Measurements from ENCODE around the gene OLA1.

The OLA1 gene

DNA sequence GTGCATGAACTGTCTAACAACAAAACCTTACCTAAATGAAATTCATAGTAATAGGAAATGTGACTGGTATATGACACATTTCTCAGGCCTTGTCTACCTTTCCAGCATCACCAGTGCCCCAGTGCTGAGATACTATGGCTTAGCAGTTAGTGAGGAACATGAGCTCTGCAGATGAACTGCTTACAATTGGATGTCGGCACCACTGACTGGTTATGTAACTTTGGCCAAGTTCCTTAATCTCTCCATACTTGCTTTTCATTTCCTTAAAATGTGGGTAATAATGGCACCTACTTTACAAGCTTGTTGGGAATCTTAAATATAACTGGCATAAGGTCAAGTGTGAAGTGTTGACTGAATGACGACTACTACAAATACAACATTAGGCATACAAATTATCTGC, 136.3 kb downstream of the OLA1 start:
- no peak for DNase-seq

- DNase-seq: no peak
Observed at GRCh38 chr2:174108579-174108978, 139.8 kb downstream of the OLA1 start.

DNA sequence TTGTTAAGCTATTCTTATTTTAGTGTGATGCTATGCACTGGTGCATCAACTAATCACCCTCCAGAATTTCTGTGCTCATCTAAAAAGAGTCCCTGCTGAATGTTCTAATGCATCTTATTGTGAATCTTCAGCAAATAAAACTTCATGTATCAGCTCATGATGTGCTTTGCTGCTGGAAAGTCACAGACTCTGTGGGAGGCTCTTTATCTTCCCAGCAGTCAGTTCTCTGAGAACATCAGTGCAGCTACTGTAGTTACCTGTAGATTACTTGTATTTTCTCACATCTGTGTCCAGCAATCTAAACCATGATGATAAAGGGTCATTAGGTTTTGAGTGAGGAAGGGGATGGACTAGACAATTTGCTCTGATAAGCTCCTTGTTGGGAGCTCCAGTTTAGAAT, 141.6 kb downstream of the OLA1 start:
- no peak for DNase-seq

GRCh38 chr2:174094542-174094941, 153.8 kb downstream of the OLA1 start:
- DNase-seq: no peak

GRCh38 chr2:174090476-174090875, 157.9 kb downstream of the OLA1 start:
- no peak for DNase-seq

DNA sequence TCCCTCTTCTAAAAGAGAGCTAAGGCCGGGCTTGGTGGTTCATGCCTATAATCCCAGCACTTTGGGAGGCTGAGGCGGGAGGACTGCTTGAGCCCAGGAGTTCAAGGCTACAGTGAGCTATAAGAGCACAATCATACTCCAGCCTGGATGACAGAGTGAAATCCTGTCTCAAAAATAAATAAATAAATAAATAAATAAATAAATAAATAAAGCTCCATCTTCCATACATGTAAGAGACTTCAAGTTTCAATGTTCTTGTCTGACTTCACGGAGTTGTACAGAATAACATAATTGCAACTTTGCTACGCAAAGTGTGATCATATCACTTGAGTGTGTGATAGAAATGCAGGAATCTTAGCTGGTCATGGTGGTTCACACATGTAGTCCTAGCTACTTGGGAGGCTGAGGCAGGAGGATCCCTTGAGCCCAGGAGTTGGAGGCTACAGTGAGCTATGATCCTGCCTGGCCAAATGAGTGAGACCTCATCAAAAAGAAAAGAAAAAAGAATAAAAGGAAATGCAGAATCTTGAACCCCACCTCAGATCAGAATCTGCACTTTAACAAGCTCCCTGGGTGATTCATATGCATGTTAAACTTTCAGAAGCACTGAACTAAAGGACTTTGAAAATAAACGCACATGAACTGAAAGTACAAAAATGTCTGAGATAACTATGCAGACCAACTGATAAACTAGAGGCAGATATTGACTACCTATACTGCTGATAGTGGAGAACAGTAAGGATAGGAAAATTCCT, 159.4 kb downstream of the OLA1 start:
- no peak for DNase-seq

DNA sequence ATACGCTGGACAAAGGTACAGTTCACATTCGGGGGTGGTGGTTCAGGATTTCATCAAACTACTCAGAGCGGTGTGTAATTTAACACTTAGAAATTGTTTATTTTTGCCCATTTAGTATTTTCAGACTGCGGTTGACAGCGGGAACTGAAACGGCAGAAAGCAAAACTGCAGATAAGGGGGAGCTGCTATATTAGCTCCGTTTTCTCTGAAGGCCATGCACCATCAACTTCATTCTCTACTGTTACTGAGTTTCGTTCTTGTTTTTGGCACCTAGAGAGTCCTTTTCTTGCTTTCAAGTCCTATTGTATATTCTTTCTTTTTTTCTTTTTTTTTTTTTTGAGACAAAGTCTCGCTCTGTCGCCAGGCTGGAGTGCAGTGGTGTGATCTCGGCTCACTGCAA, 161.6 kb downstream of the OLA1 start:
- no peak for DNase-seq

DNA sequence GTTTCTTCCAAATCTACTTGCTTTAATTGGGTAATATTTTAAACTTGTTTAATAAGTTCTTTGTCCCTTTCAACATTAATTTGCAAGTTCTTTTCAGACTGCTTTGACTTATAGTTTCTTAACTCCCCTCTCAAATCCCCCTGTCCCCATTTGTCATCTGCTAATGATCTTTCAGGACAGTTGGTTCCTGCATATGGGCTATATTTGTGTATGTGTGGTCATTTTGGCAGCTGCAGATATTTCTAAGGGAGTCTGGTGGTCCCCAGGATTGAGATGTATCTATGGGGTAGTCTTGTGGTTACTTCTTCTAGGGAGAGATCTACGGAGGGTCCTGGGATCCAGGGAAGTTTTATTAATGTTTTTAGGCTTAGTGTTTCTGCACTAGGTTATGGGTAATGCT, 162.6 kb downstream of the OLA1 start:
- no peak for DNase-seq

DNA sequence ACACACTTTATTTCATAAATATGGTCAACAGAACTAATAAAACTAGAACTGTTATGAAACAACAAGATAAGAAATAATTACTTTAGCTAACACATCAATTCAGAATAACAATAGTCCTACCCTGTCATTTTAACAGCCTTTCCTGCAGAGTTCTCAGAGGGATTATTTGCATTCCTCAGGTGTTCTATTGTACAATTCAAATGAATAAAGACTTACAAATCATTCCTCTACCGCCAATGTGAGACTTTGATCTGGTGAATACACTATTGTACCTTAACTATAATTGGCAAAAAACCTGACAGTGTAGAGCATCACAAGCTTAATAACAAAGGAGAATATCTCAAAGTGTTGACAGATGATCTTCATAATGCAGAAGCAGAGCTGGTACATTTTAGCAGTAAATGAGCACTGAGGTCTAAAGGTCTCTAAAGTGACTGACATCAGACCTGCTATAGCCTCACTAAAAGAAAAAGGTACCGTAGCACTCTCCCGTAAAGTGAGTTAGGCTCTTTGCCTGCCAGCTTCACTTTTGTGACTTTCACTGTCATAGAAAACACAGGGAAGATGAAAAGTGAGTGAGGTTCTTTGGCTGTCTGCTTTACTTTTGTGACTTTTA, 164.4 kb downstream of the OLA1 start:
- no peak for DNase-seq

DNA sequence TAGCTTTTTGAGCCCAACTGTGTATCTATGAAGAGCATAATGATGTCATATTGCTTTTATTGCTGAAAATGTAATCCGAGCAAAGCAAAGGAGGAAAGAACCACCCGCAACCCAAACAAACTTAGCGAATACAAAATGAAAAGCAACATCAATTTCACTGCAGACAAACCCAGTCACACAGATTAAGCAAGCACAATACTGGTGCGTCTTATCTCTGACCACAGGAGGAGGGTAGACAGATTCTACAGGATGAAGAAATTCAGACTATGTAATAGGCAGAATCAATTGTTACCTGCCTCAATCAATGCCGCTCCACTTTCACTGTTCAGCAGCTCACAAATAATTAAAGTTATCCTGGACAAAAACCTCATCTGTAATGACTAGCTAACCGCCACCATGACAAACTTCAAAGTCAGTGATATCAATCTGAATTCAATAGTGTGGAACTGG, 167.6 kb downstream of the OLA1 start:
- no peak for DNase-seq

GRCh38 chr2:174078275-174078674, 170.1 kb downstream of the OLA1 start:
- no peak for DNase-seq

DNA sequence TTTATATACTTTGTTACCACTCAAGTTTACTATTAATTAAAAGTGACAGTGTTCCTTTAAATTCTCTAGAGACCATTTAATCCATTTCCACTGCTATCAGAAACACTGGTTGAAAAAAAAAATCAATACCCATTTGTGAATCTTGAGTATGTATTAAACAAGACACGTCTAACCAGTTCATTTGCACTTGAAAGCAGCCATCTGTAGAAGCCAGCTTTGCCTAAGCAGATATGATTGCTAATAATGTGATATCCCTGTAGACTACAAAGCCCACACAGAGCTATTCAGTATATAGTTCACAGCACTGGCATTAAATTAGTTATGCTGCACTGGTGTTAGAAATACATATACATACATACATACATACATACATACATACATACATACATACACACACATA, 171.4 kb downstream of the OLA1 start:
- DNase-seq: no peak

GRCh38 chr2:174076040-174076439, 172.3 kb downstream of the OLA1 start:
- no peak for DNase-seq

GRCh38 chr2:174074831-174075230, 173.5 kb downstream of the OLA1 start:
- DNase-seq: no peak

- DNase-seq: no peak
Observed at GRCh38 chr2:174072857-174073256, 175.5 kb downstream of the OLA1 start.

GRCh38 chr2:174072069-174072468, 176.3 kb downstream of the OLA1 start:
- DNase-seq: no peak

DNA sequence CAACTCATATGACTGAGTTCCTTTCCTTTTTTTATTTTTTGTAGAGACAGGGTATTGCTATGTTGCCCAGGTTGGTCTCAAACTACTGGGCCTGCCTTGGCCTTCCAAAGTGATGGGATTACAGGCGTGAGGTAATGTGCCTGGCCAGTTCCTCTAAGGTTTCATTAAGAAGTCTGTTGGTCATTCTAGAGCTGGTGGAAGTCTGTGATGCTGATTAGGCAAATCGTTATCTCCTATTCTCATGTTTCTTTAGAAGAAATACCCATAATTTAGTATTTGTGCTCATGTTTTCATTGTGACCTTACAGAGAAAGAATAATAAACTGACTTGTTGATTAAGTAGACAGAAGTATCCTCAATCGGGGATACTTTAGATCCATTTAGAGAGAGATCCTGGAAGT, 177.0 kb downstream of the OLA1 start:
- DNase-seq: no peak

- DNase-seq: no peak
Observed at GRCh38 chr2:174070281-174070680, 178.1 kb downstream of the OLA1 start.

- DNase-seq: no peak
Observed at GRCh38 chr2:174067815-174068214, 180.5 kb downstream of the OLA1 start.

DNA sequence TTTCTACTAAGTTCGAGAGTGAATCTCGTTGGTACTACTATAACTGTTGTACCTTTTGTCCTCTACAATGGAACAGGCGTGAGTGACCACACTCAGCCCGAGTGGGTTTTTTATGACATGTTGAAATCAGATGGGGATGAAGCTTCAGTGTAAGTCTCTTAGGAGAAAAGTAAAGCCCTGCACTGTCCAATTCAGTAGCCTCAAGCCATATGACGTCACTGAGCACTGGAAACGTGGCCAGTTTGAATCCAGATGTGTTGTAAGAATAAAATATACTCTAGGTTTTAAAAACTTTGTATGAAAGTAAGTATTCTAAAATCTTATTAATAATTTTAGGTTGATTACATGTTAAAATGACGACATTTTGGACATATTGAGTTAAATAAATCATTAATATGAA, 181.5 kb downstream of the OLA1 start:
- DNase-seq: no peak

DNA sequence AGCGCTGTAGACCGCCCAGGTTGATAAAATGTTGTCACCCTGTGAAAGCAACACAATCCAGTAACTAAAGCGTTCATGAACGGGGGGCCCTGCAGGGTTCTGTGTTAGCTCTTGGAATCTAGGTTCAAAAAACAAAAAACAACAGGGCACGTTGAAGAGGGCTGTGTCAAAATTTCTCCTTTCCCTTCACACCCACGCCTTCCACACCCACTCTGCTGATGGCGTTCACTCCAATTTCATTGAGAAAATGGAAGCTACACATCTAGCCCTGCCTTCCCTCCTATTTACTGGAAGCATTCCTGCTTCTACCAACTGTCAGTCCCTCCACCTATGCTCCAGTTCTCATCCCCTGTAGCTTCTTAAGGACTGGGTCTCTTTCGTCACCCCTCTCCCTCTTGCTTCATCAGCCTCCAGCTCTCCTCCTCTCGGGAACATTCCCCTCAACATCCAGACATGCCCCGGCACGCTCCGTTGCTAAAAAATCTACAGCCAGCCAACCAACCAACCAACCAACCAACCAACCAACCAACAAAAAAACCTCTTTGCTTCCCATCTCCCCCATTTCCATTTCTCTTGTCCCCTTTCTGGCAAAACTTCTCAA, 184.7 kb downstream of the OLA1 start:
- no peak for DNase-seq

- peak; percentile 49 for DNase-seq
Observed at GRCh38 chr2:174062934-174063333, 185.4 kb downstream of the OLA1 start.

- no peak for DNase-seq
Observed at GRCh38 chr2:174059884-174060244, 188.5 kb downstream of the OLA1 start.

DNA sequence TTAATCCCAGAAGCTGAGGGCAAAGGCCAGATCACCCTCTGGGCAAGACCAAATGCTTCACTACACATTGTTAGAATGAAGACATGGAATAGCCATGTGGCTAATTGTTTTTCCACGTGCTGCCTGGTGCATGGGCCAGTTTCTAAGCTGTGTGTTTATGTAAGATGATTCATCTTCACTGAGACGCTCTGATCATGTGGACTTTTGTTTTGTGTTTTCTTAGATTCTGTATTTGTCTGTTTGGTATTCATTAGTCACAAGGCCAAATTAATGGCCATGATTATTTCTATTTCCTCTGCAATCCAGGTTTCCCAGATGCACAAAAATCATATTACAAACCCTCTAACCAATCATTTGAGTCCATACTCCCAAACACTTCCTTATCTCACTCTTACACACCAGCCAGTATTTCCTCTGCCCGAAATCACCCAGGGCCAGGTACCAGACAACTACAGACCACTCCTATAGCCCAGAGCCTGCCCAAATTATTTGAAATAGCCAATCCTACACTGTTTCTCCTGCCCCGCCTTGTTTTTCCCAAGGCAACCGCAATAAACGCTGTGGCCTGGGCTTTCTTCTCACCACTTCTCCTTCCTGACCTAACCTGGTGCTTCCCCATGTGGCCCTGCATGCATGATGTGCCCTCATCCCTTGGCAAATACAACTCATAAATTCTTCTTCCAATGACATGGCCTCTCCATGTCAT, 189.0 kb downstream of the OLA1 start:
- no peak for DNase-seq

Measured in retina (tissue), 1 donor.